Measurements from ENCODE around the gene SMYD5.
"Not testable (repeated sequence)": the region's sequence is repeated elsewhere in the genome, so short reads cannot be mapped to it uniquely, and the experiment has no call there.

SMYD5 gene

DNA sequence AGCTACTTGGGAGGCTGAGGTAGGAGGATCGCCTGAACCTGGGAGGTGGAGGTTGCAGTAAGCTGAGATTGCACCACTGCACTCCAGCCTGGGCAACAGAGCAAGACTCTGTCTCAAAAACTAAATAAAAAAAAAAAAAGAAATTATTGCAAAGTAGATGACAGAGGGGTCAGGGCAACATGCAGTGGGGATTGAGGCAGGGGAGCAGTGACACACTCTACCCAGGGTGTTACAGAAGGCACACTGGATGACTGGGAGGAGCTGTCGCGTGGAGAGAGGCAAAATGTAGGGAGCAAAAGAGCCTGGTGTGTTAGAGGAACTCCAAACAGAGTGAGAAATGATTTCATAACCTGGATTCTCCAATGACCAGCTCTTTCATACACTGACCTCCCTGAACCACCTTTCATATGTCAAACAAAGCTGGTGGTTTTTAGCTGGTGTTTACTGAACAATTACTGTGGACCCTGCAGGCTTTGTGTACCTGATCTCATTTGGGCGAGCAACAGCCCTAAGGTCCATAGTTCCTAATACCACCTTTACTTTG is 48.1 kb downstream of the SMYD5 start:
- DNase-seq = no peak

DNA sequence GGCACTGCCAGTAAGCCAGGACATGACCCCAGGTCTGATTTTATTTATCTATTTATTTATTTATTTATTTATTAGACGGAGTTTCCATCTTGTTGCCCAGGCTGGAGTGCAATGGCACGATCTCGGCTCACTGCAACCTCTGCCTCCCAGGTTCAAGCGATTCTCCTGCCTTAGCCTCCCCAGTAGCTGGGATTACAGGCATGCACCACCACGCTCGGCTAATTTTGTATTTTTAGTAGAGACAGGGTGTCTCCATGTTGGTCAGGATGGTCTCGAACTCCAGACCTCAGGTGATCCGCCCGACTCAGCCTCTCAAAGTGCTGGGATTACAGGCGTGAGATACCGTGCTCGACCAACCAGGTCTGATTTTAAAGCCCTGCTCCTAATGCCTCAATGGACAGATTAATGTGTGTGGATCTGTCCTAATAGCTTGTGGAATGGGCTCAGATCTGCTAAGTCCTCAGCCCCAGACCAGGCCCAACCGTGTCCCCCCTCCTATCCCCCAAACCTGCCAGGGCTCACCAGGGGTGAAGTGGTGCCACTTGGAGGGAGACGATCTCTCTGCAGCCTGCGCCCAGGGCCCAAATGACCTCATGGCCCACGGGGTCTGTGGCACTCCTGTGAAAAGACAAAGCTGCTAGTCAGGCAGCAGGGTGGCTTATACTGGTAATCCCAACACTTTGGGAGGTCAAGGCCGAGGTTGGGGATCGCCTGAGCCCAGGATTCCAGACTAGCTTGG is 48.8 kb downstream of the SMYD5 start:
- not testable (repeated sequence) for DNase-seq

GRCh38 chr2:73263540-73264331 is 49.7 kb downstream of the SMYD5 start:
- no peak for DNase-seq

DNA sequence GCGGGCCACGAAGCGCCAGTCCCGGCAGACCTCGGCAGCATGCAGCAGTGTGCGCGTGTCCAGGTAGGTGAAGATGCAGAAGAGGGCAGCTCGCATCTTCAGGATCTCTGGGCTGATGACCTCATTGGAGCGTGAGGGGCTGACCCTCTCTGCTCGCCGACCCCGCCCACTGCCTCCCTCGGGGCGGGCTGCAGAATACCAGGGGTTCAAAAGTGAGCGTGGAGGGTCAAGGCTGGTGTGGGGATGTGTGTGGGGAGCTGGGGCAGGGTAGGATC is 50.2 kb downstream of the SMYD5 start:
- no peak for DNase-seq

GRCh38 chr2:73264783-73265182 is 50.7 kb downstream of the SMYD5 start:
- no peak for DNase-seq

DNA sequence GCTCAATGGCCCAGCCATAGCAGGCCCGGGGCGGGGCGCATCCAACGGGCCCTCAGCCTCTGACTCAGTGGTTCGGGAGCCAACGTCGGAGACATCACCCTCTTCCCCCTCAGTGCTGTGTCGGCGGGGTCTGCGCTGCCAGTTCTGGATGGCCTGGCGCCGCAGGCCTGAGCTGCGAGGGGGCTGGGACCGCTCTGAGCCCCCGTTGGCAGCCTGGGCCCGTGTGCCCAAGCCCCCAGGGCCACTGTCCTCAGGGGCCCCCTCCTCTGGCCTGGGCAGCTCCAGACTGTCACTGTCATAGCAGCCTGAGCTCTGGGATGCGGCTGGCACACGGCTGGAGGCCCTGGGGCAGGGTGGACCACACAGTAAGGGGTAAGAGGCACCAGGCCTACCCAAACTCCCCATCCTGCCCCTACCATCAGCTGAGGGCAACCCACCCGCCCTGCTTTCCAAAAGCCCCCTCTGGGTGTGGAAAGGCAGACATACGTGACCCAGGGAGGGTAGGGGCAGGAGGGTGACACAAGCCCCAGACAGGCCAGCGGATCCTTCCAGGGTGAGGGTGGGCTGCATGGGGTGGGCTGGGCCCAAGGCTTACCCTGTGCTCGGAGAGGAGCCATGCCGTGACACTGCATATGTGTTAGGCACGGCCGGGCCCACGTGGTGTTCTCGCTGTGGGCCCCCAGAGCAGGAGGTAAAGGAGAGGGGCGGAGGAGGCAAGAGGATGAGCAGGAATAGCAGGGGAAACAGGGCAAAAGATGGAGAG is 51.4 kb downstream of the SMYD5 start:
- no peak for DNase-seq

- no peak for DNase-seq
Observed at GRCh38 chr2:73266061-73266901, 52.2 kb downstream of the SMYD5 start.

- no peak for DNase-seq
Observed at GRCh38 chr2:73267008-73267407, 53.0 kb downstream of the SMYD5 start.

GRCh38 chr2:73268366-73268829 is 54.4 kb downstream of the SMYD5 start:
- DNase-seq = no peak

- no peak for DNase-seq
Observed at GRCh38 chr2:73268830-73269685, 55.0 kb downstream of the SMYD5 start.

DNA sequence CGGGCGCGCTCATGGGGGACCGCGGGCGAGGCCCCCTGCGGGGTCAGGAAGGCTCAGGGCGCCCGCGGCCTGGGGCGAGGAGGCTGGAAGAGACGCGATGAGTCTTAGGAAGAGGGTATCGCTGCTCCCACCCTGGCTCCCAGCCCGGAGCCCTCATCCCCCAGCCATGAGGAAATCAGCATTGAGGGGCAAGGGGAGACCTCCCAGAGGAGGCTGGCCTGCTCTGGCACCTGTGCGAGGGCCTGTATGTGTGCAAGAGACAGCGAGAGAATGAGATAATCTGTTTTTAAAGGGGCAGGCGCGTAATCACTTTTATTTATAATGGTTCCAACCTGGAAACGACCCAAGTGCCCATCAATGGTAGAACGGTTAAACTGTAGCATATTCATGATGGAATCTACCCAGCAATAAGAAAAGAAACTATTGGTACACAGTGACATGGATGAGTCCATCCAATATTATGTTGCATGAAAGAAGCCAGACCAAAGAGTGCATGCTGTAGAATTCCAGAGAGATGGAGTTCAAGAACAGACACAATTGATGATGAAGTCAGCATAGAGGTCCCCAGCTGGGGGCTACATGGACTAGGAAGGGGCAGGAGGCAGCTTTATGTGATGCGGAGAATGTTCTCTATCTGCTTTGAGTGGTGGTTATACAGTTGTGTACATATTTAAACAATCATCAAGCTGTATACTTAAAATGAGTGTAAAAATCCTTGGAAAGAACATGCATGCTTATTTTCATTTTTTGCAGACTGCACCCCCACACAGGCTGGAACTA is 55.8 kb downstream of the SMYD5 start:
- DNase-seq = no peak

DNA sequence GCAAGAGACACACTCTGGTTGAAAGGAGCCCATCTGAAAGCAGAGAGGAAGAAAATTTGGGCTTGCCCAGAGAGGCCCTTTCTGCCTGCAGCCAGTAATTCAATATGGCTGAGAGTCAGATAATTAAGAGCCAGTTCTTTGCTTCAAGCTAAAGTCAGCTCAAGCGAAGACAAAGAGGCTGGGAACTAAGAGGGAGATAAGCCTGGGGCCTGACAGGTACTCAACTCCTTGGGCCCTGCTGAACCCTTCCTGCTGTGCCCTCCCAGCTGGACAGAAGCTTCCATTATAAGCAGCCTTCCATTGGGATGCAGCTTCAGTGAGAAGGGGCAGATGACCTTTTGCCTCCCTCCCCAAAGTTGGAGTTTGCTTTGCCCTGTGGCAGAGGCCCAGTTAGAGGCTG is 58.2 kb downstream of the SMYD5 start:
- DNase-seq = no peak
